WI38 (cell line): Measurements from ENCODE around the gene KCNG2.
"Not testable (repeated sequence)": the region's sequence is repeated elsewhere in the genome, so short reads cannot be mapped to it uniquely, and the experiment has no call there.

ENCODE experiments used
- H3K4me3 ChIP-seq: 2 replicates; pipeline ENCODE4 v1.5.1; 2011; ENCODE audit warnings: low read depth, mild to moderate bottlenecking, control low read depth, low read length
- TF ChIP-seq, protein P1 (sequence below): IDR thresholded peaks from 2 replicates; pipeline ENCODE4 v1.5.1; 2012; ENCODE audit warnings: low read depth, mild to moderate bottlenecking, control low read depth, low read length

Gene KCNG2

DNA sequence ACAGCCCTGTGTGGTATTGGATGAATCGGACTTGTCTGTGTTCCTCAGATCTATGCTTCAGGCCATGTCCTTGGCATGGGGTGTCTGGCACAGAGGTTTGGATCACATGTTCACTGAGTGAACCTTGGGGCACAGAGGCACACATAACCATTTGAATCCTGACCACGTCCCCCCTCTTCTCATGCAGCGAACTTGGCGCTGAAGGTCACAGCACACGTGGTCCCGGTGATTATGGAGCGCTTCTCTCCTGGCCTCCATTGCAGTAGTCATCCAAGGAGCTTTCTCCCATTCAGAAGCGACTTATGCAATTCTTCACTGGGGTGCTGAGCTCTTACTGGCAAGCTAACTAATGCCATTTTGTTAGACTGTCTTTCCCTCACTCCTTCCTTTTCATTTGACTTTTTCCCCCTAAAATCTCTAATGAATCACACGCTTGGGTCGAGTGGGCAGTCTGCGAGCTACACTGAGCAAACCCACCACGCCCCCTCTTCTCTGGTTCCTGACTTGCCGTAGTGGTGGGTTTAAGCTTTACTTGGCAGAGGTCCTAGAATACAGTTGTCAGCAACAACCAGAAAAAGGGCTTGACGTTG, 59.4 kb downstream of the KCNG2 start:
- H3K4me3 ChIP-seq, result no peak overlapping the region
- TF ChIP-seq, protein P1, sequence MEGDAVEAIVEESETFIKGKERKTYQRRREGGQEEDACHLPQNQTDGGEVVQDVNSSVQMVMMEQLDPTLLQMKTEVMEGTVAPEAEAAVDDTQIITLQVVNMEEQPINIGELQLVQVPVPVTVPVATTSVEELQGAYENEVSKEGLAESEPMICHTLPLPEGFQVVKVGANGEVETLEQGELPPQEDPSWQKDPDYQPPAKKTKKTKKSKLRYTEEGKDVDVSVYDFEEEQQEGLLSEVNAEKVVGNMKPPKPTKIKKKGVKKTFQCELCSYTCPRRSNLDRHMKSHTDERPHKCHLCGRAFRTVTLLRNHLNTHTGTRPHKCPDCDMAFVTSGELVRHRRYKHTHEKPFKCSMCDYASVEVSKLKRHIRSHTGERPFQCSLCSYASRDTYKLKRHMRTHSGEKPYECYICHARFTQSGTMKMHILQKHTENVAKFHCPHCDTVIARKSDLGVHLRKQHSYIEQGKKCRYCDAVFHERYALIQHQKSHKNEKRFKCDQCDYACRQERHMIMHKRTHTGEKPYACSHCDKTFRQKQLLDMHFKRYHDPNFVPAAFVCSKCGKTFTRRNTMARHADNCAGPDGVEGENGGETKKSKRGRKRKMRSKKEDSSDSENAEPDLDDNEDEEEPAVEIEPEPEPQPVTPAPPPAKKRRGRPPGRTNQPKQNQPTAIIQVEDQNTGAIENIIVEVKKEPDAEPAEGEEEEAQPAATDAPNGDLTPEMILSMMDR, result no peak

DNA sequence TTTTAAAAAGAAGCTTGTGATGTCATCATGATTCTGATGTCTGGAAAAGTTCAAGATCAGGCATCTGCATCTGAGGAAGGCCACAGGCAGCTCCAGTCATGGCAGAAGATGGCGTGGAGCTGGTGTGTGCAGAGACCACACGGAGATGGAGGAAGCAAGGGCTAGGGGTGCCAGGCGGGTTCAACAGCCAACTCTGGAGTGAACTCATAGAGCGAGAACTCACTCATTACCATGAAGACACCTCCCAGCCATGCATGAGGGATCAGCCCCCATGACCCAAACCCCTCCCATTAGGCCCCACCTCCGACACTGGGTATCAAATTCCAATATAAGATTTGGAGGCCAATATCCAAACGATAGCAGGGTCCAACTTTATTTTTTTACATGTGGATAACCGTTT, 61.6 kb downstream of the KCNG2 start:
- TF ChIP-seq, protein P1, result no peak
- no peak overlapping the region for H3K4me3 ChIP-seq

DNA sequence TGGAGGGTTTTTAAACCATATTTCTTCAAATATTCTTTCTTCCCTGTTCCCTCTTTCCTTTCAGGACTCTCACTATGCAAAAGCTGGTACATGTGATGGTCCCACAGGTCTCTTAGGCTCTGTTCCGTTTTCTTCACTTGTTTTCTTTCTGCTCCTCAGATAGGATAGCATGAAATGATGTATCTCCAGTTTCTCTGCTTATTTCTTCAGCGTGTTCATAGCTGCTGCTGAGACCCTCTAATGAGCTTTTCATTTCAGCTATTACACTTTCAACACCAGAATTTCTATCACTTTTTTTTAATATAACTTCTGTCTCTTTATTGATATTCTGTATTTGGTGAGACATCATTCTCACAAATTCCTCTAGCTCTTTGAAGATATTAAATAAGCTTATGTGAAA, 63.9 kb downstream of the KCNG2 start:
- H3K4me3 ChIP-seq, result no peak overlapping the region
- TF ChIP-seq, protein P1, result no peak

DNA sequence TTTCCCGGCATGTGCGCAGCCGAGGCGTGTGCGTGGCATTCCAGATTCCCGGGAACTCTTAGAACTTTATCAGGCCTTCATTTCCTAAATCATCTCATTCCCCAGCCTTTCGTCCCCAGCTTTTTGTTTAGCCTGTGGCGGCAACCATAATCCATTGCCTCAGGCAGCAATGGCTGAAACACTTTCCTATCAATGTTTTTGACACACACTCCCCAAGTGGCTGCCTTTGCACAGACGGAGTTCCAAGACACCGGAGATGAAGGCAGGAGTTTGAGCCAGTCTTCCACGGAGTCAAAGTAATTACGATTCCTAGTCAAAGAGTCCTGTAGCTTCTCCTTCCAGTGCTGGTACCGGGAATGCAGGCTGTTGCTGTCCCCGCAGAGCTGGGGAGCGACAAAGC, 64.8 kb downstream of the KCNG2 start:
- TF ChIP-seq, protein P1, result no peak
- no peak overlapping the region for H3K4me3 ChIP-seq

DNA sequence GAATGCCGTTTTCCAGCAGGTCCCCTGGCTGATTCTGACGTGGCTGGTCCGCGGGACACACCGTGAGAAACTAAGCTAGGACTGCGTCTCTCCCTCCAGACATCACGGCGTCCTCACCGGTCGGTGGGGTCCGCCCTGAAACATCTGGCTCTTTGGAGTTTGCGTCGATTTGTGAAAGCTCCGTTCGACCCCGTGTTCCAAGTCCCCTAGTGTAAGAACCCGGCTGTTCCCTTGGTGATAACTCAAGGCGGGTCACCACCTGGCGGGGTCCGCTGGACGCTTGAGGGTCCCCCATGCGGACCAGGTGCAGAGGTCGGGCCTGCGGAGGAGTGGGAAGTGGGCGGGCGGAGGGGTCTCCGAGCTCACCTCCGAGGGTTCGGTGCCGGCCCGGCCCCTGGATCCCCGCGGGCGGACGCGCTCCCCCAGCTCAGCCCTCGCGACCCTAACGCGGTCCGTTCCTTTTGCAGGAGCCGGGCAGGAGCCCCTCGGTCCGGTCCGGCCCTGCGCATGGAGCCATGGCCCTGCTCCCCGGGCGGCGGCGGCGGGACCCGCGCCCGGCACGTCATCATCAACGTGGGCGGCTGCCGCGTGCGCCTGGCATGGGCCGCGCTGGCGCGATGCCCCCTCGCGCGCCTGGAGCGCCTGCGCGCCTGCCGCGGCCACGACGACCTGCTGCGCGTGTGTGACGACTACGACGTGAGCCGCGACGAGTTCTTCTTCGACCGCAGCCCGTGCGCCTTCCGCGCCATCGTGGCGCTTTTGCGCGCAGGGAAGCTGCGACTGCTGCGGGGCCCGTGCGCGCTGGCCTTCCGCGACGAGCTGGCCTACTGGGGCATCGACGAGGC, 65.6 kb downstream of the KCNG2 start:
- TF ChIP-seq, protein P1, result no peak
- no peak overlapping the region for H3K4me3 ChIP-seq

DNA sequence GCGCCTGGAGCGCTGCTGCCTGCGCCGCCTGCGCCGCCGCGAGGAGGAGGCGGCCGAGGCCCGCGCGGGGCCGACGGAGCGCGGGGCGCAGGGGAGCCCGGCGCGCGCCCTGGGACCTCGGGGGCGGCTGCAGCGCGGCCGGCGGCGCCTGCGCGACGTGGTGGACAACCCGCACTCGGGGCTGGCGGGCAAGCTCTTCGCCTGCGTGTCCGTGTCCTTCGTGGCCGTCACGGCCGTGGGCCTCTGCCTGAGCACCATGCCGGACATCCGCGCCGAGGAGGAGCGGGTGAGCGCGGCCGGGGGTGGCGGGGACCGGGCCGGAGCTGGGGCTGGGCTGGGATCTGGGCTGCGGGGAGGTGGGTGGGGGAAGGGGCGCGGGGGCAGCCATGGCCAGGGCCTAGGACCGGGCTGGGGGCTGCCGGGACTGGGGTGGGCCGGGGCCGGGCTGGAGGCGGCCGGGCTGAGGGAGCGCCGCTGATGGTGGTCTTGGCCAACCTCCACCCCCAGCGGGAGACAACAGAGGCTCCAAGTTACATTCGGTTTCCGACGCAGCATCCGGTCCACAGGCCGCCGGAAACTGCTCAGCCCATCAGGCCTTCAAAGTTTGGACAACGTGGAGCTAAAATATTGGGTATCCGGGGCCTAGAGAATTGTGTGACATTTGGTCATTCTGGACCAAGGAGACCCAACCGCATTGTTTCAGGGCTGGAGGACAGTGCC, 66.4 kb downstream of the KCNG2 start:
- TF ChIP-seq, protein P1, result no peak
- no peak overlapping the region for H3K4me3 ChIP-seq

DNA sequence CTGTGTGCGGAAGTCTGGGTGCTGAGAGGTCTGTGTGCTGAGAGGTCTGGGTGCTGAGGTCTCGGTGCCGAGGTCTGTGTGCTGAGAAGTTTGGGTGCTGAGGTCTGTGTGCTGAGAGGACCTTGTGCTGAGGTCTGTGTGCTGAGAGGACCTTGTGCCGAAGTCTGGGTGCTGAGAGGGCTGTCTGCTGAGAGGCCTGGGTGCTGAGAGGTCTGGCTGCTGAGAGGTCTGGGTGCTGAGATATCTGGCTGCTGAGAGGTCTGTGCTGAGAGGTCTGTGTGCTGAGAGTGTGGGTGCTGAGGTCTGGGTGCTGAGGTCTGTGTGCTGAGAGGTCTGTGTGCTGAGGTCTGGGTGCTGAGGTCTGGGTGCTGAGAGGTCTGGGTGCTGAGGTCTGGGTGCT, 67.2 kb downstream of the KCNG2 start:
- H3K4me3 ChIP-seq, result not testable (repeated sequence)

DNA sequence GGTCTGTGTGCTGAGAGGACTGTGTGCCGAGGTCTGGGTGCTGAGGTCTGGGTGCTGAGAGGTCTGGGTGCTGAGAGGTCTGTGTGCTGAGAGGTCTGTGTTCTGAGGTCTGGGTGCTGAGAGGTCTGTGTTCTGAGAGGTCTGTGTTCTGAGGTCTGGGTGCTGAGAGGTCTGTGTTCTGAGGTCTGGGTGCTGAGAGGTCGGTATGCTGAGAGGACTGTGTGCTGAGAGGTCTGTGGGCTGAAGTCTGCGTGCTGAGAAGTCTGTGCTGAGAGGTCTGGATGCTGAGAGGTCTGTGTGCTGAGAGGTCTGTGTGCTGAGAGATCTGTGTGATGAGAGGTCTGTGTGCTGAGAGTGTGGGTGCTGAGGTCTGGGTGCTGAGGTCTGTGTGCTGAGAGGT, 68.2 kb downstream of the KCNG2 start:
- not testable (repeated sequence) for H3K4me3 ChIP-seq
